Glomerular endothelial cell (primary cell): ENCODE data around the gene LMOD3. TPM values are rescaled to one million over a fixed set of nuclear protein-coding genes. Genes with fewer than 3 reads are reported as not detected.

ENCODE experiments used
- DNase-seq: peaks from one replicate; pipeline ENCODE4 v3.0.0-alpha.2; 2011; ENCODE audit warnings: low read depth, low spot score; ENCODE audit errors: extremely low read depth
- total RNA-seq: library from RNA; depleted of rRNA; stranded (reverse); fragments of >200 nt; gene quantifications from 2 replicates; pipeline ENCODE4 v1.2.3, GENCODE V29; 2015

LMOD3 gene
- total RNA-seq, 1 donor from 2014 or later = not detected

- no peak for DNase-seq
Measured at GRCh38 chr3:69065318-69065964, 57.0 kb downstream of the LMOD3 start.

GRCh38 chr3:69063636-69064035 is 58.8 kb downstream of the LMOD3 start:
- no peak for DNase-seq

GRCh38 chr3:69059688-69060087 is 62.7 kb downstream of the LMOD3 start:
- DNase-seq = no peak

- no peak for DNase-seq
Measured at GRCh38 chr3:69058947-69059224, 63.5 kb downstream of the LMOD3 start.

- no peak for DNase-seq
Measured at GRCh38 chr3:69058180-69058946, 64.0 kb downstream of the LMOD3 start.

Other genes starting within 250 kb of the LMOD3 start
- not detected in 2 replicates for gene TAFA4, start 190.0 kb downstream of the LMOD3 start, total RNA-seq
- 71.4 and 82.9 TPM in 2 replicates for gene EOGT, start 108.9 kb downstream of the LMOD3 start, total RNA-seq
- gene TMF1, start 70.3 kb downstream of the LMOD3 start, total RNA-seq = 20.3 and 27.9 TPM in 2 replicates
- gene UBA3, start 42.2 kb downstream of the LMOD3 start, total RNA-seq = 48.8 and 51.7 TPM in 2 replicates
- 115 and 128 TPM in 2 replicates for gene ARL6IP5, start 37.7 kb downstream of the LMOD3 start, total RNA-seq